H1 (cell line): ENCODE measurements around the gene GDF2. TPM values are rescaled to one million over a fixed set of nuclear protein-coding genes. Genes with fewer than 3 reads are reported as not detected.

ENCODE experiments used
- CHD1 ChIP-seq: IDR thresholded peaks from 2 replicates; pipeline ENCODE4 v1.6.1; 2012; ENCODE audit warnings: low read depth, low read length, improper control_type of control experiment
- CTBP2 ChIP-seq: IDR thresholded peaks from 2 replicates; pipeline ENCODE4 v1.7.0; 2011; ENCODE audit warnings: borderline replicate concordance, mild to moderate bottlenecking, moderate library complexity, mixed read lengths, low read length; ENCODE audit not compliant: insufficient read depth, insufficient read length
- PHF8 ChIP-seq: fragments of 200-600 bp; sonication (generic); conservative IDR thresholded peaks from 2 replicates; pipeline ENCODE4 v1.7.1; 2012; ENCODE audit warnings: low read depth, mild to moderate bottlenecking, inconsistent platforms, low read length, moderate library complexity
- SIRT6 ChIP-seq: IDR thresholded peaks from one replicate; pipeline ENCODE4 v1.7.1; 2012; ENCODE audit warnings: low read length, inconsistent platforms
- polyA plus RNA-seq, 7 experiments: library from polyadenylated mRNA; depleted of rRNA in 3 of 7; stranded (reverse) in 5 of 7; unstranded in 2 of 7; fragments of >200 nt in 5 of 7; fragments of 200-250 nt in 2 of 7; gene quantifications; 1 replicate in 5 of 7; 2 replicates in 1 of 7; 4 replicates in 1 of 7; pipeline versions ENCODE4 v1.2.1 to v1.2.3, GENCODE V29; 2011 to 2013; ENCODE audit warnings: missing spikeins in 2 of 7, mixed read lengths in 2 of 7
- total RNA-seq: library from RNA; stranded (reverse); fragmentation: NEBNext Ultra II Directional; extraction: Animal tissue kit (Norgen Biotek cat#: 25700); gene quantifications from 2 replicates; pipeline ENCODE4 v1.2.1, GENCODE V29; 2021

GDF2 gene
- total and polyA plus RNA-seq, 2 of the 8 experiments (the other 6 are each of a cell fraction or from before 2014, with no cell fraction given), result not detected

DNA sequence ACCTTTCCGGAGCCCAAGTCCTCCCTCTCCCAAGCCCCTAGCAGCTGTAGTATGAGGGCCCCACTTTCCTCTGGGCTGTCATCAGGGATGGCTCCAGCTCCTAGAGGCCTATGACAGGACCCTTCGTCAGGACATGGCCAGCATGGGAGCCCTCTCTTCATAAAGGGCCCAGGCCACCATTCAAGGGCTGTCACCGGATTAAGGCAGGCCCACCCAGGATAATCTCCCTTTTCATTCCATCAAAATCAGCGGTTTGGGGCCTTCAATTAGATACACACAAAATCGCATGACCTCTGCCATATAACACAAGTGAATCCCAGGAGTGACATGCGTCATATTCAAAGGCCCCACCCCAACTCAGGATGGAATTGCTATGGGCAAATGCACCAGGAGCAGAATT, 34.4 kb upstream of the GDF2 start (continued):
- no peak for TF ChIP-seq PHF8
- no peak for TF ChIP-seq CHD1
- TF ChIP-seq CTBP2, result no peak
- TF ChIP-seq SIRT6, result no peak
